Neural progenitor cell (in vitro differentiated cells): Measurements from ENCODE around the gene ART1. TPM values are rescaled to one million over a fixed set of nuclear protein-coding genes. Genes with fewer than 3 reads are reported as not detected.

Experiments used
- DNase-seq: peaks from one replicate; pipeline ENCODE4 v3.0.0-alpha.2; 2016; ENCODE audit warnings: low spot score
- H2AFZ ChIP-seq: fragments of 200-600 bp; sonication (generic); replicated peaks from 2 replicates; pipeline ENCODE4 v1.6.1; 2016; ENCODE audit warnings: antibody characterized with exemption
- H3F3A ChIP-seq: fragments of 200-600 bp; sonication (generic); 2 replicates; pipeline ENCODE4 v1.6.1; 2016; ENCODE audit warnings: antibody characterized with exemption, low read depth
- H3K27ac ChIP-seq: fragments of 200-600 bp; sonication (generic); 2 replicates; pipeline ENCODE4 v1.5.1; 2016; ENCODE audit warnings: mild to moderate bottlenecking
- H3K27me3 ChIP-seq: fragments of 200-600 bp; sonication (generic); 2 replicates; pipeline ENCODE4 v1.6.1; 2016; ENCODE audit warnings: mild to moderate bottlenecking, moderate library complexity
- H3K36me3 ChIP-seq: fragments of 200-600 bp; sonication (generic); 2 replicates; pipeline ENCODE4 v1.5.1; 2016
- H3K4me1 ChIP-seq: fragments of 200-600 bp; sonication (generic); 2 replicates; pipeline ENCODE4 v1.6.1; 2016; ENCODE audit warnings: mixed run types
- H3K4me2 ChIP-seq: fragments of 200-600 bp; sonication (generic); 2 replicates; pipeline ENCODE4 v1.6.1; 2016
- H3K4me3 ChIP-seq: fragments of 200-600 bp; sonication (generic); 2 replicates; pipeline ENCODE4 v1.5.1; 2016
- H3K79me2 ChIP-seq: fragments of 200-600 bp; sonication (generic); 2 replicates; pipeline ENCODE4 v1.6.1; 2016; ENCODE audit warnings: low read depth
- H3K9ac ChIP-seq: fragments of 200-600 bp; sonication (generic); 2 replicates; pipeline ENCODE4 v1.6.1; 2016
- H3K9me3 ChIP-seq: fragments of 200-600 bp; sonication (generic); 2 replicates; pipeline ENCODE4 v1.5.1; 2016; ENCODE audit warnings: low read depth
- H4K20me1 ChIP-seq: fragments of 200-600 bp; sonication (generic); 2 replicates; pipeline ENCODE4 v1.6.1; 2016; ENCODE audit warnings: low read depth
- H3K27ac Mint-ChIP-seq: 3 replicates; pipeline ENCODE4 v1.8.0; 2021; ENCODE audit warnings: mixed read lengths
- H3K27me3 Mint-ChIP-seq: 2 replicates; pipeline ENCODE4 v1.8.0; 2022; ENCODE audit warnings: low read depth, mild to moderate bottlenecking, inconsistent platforms, moderate library complexity, mixed read lengths; ENCODE audit not compliant: insufficient read depth
- H3K36me3 Mint-ChIP-seq: 3 replicates; pipeline ENCODE4 v1.8.0; 2021; ENCODE audit warnings: mixed read lengths
- H3K4me1 Mint-ChIP-seq: 3 replicates; pipeline ENCODE4 v1.8.0; 2021; ENCODE audit warnings: mixed read lengths
- H3K4me3 Mint-ChIP-seq: 3 replicates; pipeline ENCODE4 v1.8.0; 2021; ENCODE audit warnings: mild to moderate bottlenecking, moderate library complexity, mixed read lengths
- H3K9me3 Mint-ChIP-seq: 3 replicates; pipeline ENCODE4 v1.8.0; 2020; ENCODE audit warnings: mixed read lengths
- EZH2 ChIP-seq: fragments of 200-600 bp; sonication (generic); IDR thresholded peaks from 2 replicates; pipeline ENCODE4 v1.6.1; 2017; ENCODE audit warnings: antibody characterized with exemption, mild to moderate bottlenecking, moderate library complexity
- EZH2phosphoT487 ChIP-seq: fragments of 200-600 bp; sonication (generic); IDR thresholded peaks from 2 replicates; pipeline ENCODE4 v1.6.1; 2017; ENCODE audit warnings: antibody characterized with exemption
- total RNA-seq: library from RNA; depleted of rRNA; stranded (reverse); fragments of >200 nt; gene quantifications from 2 replicates; pipeline ENCODE4 v1.2.3, GENCODE V29; 2015; ENCODE audit warnings: low replicate concordance
- TF ChIP-seq, protein P1 (sequence below): fragments of 200-600 bp; sonication (generic); IDR thresholded peaks from 2 replicates; pipeline ENCODE4 v1.5.1; 2017; ENCODE audit warnings: antibody characterized with exemption, mild to moderate bottlenecking

Gene ART1
- total RNA-seq, 1 donor from 2014 or later, result not detected

DNA sequence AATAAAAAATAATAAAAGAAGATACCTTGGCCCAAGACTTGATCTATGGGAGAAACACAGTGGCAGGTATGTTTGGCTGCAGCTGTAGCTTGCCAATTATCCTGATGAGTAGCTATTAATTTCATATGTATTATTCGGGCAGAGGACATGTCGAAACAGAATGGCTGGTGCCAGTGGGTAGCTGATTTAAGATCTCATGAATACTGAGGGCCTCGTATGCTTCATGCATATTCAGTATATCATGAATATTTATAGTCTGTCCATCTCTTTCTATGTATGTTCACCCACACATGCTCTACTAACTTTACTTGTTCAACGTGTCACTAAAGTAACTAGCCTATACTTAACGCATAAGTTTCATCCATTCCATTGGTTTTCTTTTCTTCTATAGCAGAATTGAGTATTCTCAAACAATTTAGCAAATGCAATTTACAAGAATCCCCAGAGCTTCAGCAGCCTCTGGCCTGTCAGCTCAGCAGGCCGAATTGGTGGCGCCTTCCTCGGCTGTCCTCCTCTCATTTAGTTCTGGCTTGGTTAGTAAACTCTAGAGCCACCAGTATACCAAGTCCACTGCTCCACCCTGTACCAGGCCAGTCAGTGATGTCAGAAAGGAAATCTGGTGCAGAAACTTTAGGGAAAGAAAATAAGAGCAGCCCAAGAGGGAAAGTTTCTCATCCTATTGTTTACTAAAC, 21.0 kb upstream of the ART1 start:
- H3K79me2 ChIP-seq, result no peaks in the 10 kb centered on the region
- H3K4me1 Mint-ChIP-seq, result no peaks in the 10 kb centered on the region
- H3K9me3 ChIP-seq, result no peaks in the 10 kb centered on the region
- H4K20me1 ChIP-seq, result no peaks in the 10 kb centered on the region
- no peaks in the 10 kb centered on the region for H3K27me3 ChIP-seq
- H3K27me3 Mint-ChIP-seq, result peaks cover 4% of the 10 kb centered on the region
- no peak overlapping the region for H2AFZ ChIP-seq
- DNase-seq, result no peak
- no peak overlapping the region for H3K27ac Mint-ChIP-seq
- no peaks in the 10 kb centered on the region for H3K36me3 ChIP-seq
- H3K4me3 ChIP-seq, result no peak overlapping the region
- H3K9ac ChIP-seq, result no peak overlapping the region
- no peak overlapping the region for H3K27ac ChIP-seq
- no peaks in the 10 kb centered on the region for H3K4me1 ChIP-seq
- H3K36me3 Mint-ChIP-seq, result no peaks in the 10 kb centered on the region
- no peak overlapping the region for H3K4me2 ChIP-seq
- H3K4me3 Mint-ChIP-seq, result no peak overlapping the region
- no peaks in the 10 kb centered on the region for H3F3A ChIP-seq
- no peaks in the 10 kb centered on the region for H3K9me3 Mint-ChIP-seq
- TF ChIP-seq EZH2 (no peak), EZH2phosphoT487 (no peak)
- TF ChIP-seq, protein P1, sequence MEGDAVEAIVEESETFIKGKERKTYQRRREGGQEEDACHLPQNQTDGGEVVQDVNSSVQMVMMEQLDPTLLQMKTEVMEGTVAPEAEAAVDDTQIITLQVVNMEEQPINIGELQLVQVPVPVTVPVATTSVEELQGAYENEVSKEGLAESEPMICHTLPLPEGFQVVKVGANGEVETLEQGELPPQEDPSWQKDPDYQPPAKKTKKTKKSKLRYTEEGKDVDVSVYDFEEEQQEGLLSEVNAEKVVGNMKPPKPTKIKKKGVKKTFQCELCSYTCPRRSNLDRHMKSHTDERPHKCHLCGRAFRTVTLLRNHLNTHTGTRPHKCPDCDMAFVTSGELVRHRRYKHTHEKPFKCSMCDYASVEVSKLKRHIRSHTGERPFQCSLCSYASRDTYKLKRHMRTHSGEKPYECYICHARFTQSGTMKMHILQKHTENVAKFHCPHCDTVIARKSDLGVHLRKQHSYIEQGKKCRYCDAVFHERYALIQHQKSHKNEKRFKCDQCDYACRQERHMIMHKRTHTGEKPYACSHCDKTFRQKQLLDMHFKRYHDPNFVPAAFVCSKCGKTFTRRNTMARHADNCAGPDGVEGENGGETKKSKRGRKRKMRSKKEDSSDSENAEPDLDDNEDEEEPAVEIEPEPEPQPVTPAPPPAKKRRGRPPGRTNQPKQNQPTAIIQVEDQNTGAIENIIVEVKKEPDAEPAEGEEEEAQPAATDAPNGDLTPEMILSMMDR, result no peak

- no peak overlapping the region for H3K27ac Mint-ChIP-seq
Measured at GRCh38 chr11:3626250-3626960, 18.5 kb upstream of the ART1 start.

GRCh38 chr11:3627291-3627690, 17.6 kb upstream of the ART1 start:
- no peaks in the 10 kb centered on the region for H3K9me3 ChIP-seq
- no peak overlapping the region for H3K9ac ChIP-seq
- H3K4me1 Mint-ChIP-seq, result no peaks in the 10 kb centered on the region
- no peak overlapping the region for H3K27ac Mint-ChIP-seq
- H3K4me3 Mint-ChIP-seq, result no peak overlapping the region
- no peaks in the 10 kb centered on the region for H3K36me3 Mint-ChIP-seq
- no peak overlapping the region for H2AFZ ChIP-seq
- H3K27me3 Mint-ChIP-seq, result peaks cover 3% of the 10 kb centered on the region
- no peak for TF ChIP-seq EZH2
- TF ChIP-seq EZH2phosphoT487, result no peak
- TF ChIP-seq, protein P1, result no peak
- H3K27me3 ChIP-seq, result no peaks in the 10 kb centered on the region
- no peak overlapping the region for H3K27ac ChIP-seq
- no peaks in the 10 kb centered on the region for H3K79me2 ChIP-seq
- no peak for DNase-seq
- H3K4me1 ChIP-seq, result no peaks in the 10 kb centered on the region
- no peaks in the 10 kb centered on the region for H3F3A ChIP-seq
- H3K4me3 ChIP-seq, result no peak overlapping the region
- H4K20me1 ChIP-seq, result no peaks in the 10 kb centered on the region
- H3K36me3 ChIP-seq, result no peaks in the 10 kb centered on the region
- no peaks in the 10 kb centered on the region for H3K9me3 Mint-ChIP-seq
- no peak overlapping the region for H3K4me2 ChIP-seq

More at GRCh38 chr11:3626250-3626960, 18.5 kb upstream of the ART1 start:
- no peaks in the 10 kb centered on the region for H3K9me3 ChIP-seq
- Mint-ChIP-seq H3K4me3 (no peak overlapping the region), H3K4me1 (no peaks in the 10 kb centered on the region), H3K36me3 (no peaks in the 10 kb centered on the region), H3K27me3 (peaks cover 4% of the 10 kb centered on the region), H3K9me3 (no peaks in the 10 kb centered on the region)
- H2AFZ ChIP-seq, result no peak overlapping the region
- H3K27me3 ChIP-seq, result no peaks in the 10 kb centered on the region
- no peaks in the 10 kb centered on the region for H3K4me1 ChIP-seq
- no peaks in the 10 kb centered on the region for H3K36me3 ChIP-seq
- H3K4me3 ChIP-seq, result no peak overlapping the region
- DNase-seq, result no peak
- H3F3A ChIP-seq, result no peaks in the 10 kb centered on the region
- H4K20me1 ChIP-seq, result no peaks in the 10 kb centered on the region
- TF ChIP-seq, protein P1, result no peak
- no peak for TF ChIP-seq EZH2
- no peak for TF ChIP-seq EZH2phosphoT487
- no peak overlapping the region for H3K9ac ChIP-seq
- H3K4me2 ChIP-seq, result no peak overlapping the region
- H3K27ac ChIP-seq, result no peak overlapping the region
- no peaks in the 10 kb centered on the region for H3K79me2 ChIP-seq
